ENCODE data around the gene ADAP2. TPM values are rescaled to one million over a fixed set of nuclear protein-coding genes. Genes with fewer than 3 reads are reported as not detected.
A peak's percentile ranks its signal among the peaks of the same experiment; 100 is the strongest.
"Not testable (repeated sequence)": the region's sequence is repeated elsewhere in the genome, so short reads cannot be mapped to it uniquely, and the experiment has no call there.

ADAP2 gene
- polyA plus RNA-seq, 2 donors = 1.2 to 2.4 TPM

DNA sequence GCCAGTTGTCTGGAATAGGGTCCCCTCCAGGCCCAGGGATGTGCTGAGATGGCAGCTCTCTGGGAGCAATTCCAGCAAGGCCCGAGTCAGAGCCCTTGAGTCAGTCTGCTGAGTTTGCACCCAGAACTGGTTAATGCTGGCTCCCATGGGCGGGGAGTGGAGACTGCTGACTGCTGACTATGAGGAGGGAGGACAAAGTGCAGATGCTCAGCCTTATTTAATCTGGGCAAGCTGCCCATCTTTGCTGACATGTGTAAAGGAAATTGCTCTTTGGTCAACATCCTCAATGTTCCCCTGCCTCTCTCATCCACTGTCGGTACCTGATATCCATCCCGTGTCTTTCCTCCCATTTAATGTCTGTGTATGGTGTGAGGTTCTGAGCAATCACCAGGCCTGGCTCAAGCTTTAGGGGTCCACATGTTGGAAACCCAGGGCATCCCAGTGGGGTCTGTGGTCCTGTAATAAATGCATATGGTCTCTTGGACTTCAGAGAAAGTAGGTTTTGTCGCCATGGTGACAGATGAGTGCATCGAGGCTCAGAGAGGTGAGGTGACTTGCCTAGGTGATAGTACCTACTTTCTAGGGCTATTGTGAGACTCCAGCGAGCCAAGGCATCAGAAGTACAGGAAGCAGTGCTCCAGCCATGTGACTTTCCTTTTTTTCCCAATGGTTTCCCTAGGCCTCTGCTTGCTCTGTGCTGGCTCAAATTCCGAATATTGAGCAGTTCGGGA, 29.1 kb downstream of the ADAP2 start:
- H3K27me3 ChIP-seq (ENCODE audit: control insufficient read depth in 1 of 2, insufficient read depth in 2 of 2, low read length in 2 of 2) = no peaks in the 10 kb centered on the region
- 62 to 66% methylated on average over 9 of the region's 9 CpGs for WGBS, 2 donors
- peak overlapping the region in 1 of 2 donors; percentile 15 for H3K27ac ChIP-seq (ENCODE audit: low read depth in 2 of 2, low read length in 1 of 2)
- no peaks in the 10 kb centered on the region for H3K36me3 ChIP-seq (ENCODE audit: control insufficient read depth in 2 of 2, insufficient read depth in 2 of 2, low read length in 1 of 2)
- H3K4me1 ChIP-seq (ENCODE audit: control insufficient read depth in 2 of 2, insufficient read depth in 2 of 2, low read length in 1 of 2) = no peaks in the 10 kb centered on the region
- H3K4me3 ChIP-seq (ENCODE audit: low read depth in 1 of 2, low read length in 2 of 2) = no peak overlapping the region
- no peaks in the 10 kb centered on the region for H3K9me3 ChIP-seq (ENCODE audit: control insufficient read depth in 2 of 2, insufficient read depth in 1 of 2, low read depth in 1 of 2, low read length in 1 of 2)

- 79 to 81% methylated on average over 9 of the region's 9 CpGs for WGBS, 2 donors
- H3K27me3 ChIP-seq (ENCODE audit: control insufficient read depth in 1 of 2, insufficient read depth in 2 of 2, low read length in 2 of 2) = no peaks in the 10 kb centered on the region
- no peak overlapping the region for H3K4me3 ChIP-seq (ENCODE audit: low read depth in 1 of 2, low read length in 2 of 2)
- no peaks in the 10 kb centered on the region for H3K4me1 ChIP-seq (ENCODE audit: control insufficient read depth in 2 of 2, insufficient read depth in 2 of 2, low read length in 1 of 2)
- H3K36me3 ChIP-seq (ENCODE audit: control insufficient read depth in 2 of 2, insufficient read depth in 2 of 2, low read length in 1 of 2) = no peaks in the 10 kb centered on the region
- H3K27ac ChIP-seq (ENCODE audit: low read depth in 2 of 2, low read length in 1 of 2) = no peak overlapping the region
- no peaks in the 10 kb centered on the region for H3K9me3 ChIP-seq (ENCODE audit: control insufficient read depth in 2 of 2, insufficient read depth in 1 of 2, low read depth in 1 of 2, low read length in 1 of 2)
Measured at GRCh38 chr17:30952638-30953393, 31.1 kb downstream of the ADAP2 start.

- H3K9me3 ChIP-seq (ENCODE audit: control insufficient read depth in 2 of 2, insufficient read depth in 1 of 2, low read depth in 1 of 2, low read length in 1 of 2) = no peaks in the 10 kb centered on the region
- no peak overlapping the region for H3K4me3 ChIP-seq (ENCODE audit: low read depth in 1 of 2, low read length in 2 of 2)
- no peaks in the 10 kb centered on the region for H3K4me1 ChIP-seq (ENCODE audit: control insufficient read depth in 2 of 2, insufficient read depth in 2 of 2, low read length in 1 of 2)
- 85 to 88% methylated on average over 6 of the region's 6 CpGs for WGBS, 2 donors
- H3K27ac ChIP-seq (ENCODE audit: low read depth in 2 of 2, low read length in 1 of 2) = no peak overlapping the region
- H3K27me3 ChIP-seq (ENCODE audit: control insufficient read depth in 1 of 2, insufficient read depth in 2 of 2, low read length in 2 of 2) = no peaks in the 10 kb centered on the region
- H3K36me3 ChIP-seq (ENCODE audit: control insufficient read depth in 2 of 2, insufficient read depth in 2 of 2, low read length in 1 of 2) = no peaks in the 10 kb centered on the region
Measured at GRCh38 chr17:30954046-30954830, 32.5 kb downstream of the ADAP2 start.

DNA sequence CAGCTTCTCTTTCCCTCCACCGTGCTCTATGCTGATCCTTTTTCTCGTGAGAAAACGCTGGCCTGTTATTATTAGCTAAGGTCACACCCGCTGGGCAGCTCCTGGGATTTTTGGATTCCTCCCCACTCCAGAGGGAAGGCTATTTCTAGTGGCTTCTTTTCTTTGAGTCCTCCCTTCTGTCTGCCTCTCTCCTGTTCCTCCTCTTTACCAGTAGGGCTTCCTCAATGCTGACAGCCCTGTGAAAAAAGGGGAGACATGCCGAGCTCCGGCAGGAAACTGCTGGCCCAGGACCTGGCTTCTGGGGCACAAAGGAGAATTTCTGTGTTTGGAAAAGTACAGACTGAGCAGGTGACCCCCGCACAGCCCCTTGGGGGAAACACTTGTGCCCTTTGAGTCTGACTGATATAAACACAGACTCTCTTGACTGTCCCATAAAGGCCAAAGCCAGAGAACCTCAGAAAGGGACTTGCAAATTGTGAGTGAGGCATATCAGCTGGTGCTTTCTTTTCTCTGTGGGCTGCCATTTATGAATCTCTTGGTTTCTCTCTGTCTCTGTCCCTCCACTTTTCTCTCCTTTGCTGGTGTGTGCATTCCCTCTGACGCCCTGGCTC, 35.1 kb downstream of the ADAP2 start:
- Histone ChIP-seq H3K4me1 (ENCODE audit: control insufficient read depth in 2 of 2, insufficient read depth in 2 of 2, low read length in 1 of 2) (no peaks in the 10 kb centered on the region), H3K27ac (ENCODE audit: low read depth in 2 of 2, low read length in 1 of 2) (no peak overlapping the region), H3K9me3 (ENCODE audit: control insufficient read depth in 2 of 2, insufficient read depth in 1 of 2, low read depth in 1 of 2, low read length in 1 of 2) (no peaks in the 10 kb centered on the region), H3K36me3 (ENCODE audit: control insufficient read depth in 2 of 2, insufficient read depth in 2 of 2, low read length in 1 of 2) (no peaks in the 10 kb centered on the region), H3K27me3 (ENCODE audit: control insufficient read depth in 1 of 2, insufficient read depth in 2 of 2, low read length in 2 of 2) (no peaks in the 10 kb centered on the region), H3K4me3 (ENCODE audit: low read depth in 1 of 2, low read length in 2 of 2) (no peak overlapping the region)
- WGBS, 2 donors = 51 to 53% methylated on average over 8 of the region's 8 CpGs

- H3K36me3 ChIP-seq (ENCODE audit: control insufficient read depth in 2 of 2, insufficient read depth in 2 of 2, low read length in 1 of 2) = no peaks in the 10 kb centered on the region
- H3K27me3 ChIP-seq (ENCODE audit: control insufficient read depth in 1 of 2, insufficient read depth in 2 of 2, low read length in 2 of 2) = no peaks in the 10 kb centered on the region
- H3K27ac ChIP-seq (ENCODE audit: low read depth in 2 of 2, low read length in 1 of 2) = no peak overlapping the region
- no peak overlapping the region for H3K4me3 ChIP-seq (ENCODE audit: low read depth in 1 of 2, low read length in 2 of 2)
- no peaks in the 10 kb centered on the region for H3K4me1 ChIP-seq (ENCODE audit: control insufficient read depth in 2 of 2, insufficient read depth in 2 of 2, low read length in 1 of 2)
- H3K9me3 ChIP-seq (ENCODE audit: control insufficient read depth in 2 of 2, insufficient read depth in 1 of 2, low read depth in 1 of 2, low read length in 1 of 2) = no peaks in the 10 kb centered on the region
- WGBS, 2 donors = 92 to 95% methylated on average over 6 of the region's 6 CpGs
Measured at GRCh38 chr17:30957741-30958140, 36.0 kb downstream of the ADAP2 start.

DNA sequence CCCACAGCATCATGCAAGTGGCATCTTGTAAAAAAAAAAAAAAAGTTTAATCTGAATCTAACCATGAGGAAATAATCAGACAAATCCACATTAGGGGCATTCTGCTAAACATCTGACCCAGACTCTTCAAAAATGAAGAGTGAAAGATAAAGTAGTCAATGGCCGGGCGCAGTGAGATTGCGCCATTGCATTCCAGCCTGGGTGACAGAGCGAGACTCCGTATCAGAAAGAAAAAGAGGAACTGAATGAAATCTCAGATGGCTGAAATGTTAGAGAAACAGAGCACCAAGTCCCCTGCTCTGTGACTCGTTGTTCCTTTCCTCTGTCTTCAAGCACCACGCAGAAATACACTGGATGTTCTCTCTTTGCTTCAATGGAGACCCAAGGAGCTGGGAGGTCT, 36.4 kb downstream of the ADAP2 start:
- H3K4me1 ChIP-seq (ENCODE audit: control insufficient read depth in 2 of 2, insufficient read depth in 2 of 2, low read length in 1 of 2) = no peaks in the 10 kb centered on the region
- H3K9me3 ChIP-seq (ENCODE audit: control insufficient read depth in 2 of 2, insufficient read depth in 1 of 2, low read depth in 1 of 2, low read length in 1 of 2) = no peaks in the 10 kb centered on the region
- H3K4me3 ChIP-seq (ENCODE audit: low read depth in 1 of 2, low read length in 2 of 2) = no peak overlapping the region
- no peaks in the 10 kb centered on the region for H3K36me3 ChIP-seq (ENCODE audit: control insufficient read depth in 2 of 2, insufficient read depth in 2 of 2, low read length in 1 of 2)
- 83 to 87% methylated on average over 7 of the region's 7 CpGs for WGBS, 2 donors
- no peak overlapping the region for H3K27ac ChIP-seq (ENCODE audit: low read depth in 2 of 2, low read length in 1 of 2)
- no peaks in the 10 kb centered on the region for H3K27me3 ChIP-seq (ENCODE audit: control insufficient read depth in 1 of 2, insufficient read depth in 2 of 2, low read length in 2 of 2)

DNA sequence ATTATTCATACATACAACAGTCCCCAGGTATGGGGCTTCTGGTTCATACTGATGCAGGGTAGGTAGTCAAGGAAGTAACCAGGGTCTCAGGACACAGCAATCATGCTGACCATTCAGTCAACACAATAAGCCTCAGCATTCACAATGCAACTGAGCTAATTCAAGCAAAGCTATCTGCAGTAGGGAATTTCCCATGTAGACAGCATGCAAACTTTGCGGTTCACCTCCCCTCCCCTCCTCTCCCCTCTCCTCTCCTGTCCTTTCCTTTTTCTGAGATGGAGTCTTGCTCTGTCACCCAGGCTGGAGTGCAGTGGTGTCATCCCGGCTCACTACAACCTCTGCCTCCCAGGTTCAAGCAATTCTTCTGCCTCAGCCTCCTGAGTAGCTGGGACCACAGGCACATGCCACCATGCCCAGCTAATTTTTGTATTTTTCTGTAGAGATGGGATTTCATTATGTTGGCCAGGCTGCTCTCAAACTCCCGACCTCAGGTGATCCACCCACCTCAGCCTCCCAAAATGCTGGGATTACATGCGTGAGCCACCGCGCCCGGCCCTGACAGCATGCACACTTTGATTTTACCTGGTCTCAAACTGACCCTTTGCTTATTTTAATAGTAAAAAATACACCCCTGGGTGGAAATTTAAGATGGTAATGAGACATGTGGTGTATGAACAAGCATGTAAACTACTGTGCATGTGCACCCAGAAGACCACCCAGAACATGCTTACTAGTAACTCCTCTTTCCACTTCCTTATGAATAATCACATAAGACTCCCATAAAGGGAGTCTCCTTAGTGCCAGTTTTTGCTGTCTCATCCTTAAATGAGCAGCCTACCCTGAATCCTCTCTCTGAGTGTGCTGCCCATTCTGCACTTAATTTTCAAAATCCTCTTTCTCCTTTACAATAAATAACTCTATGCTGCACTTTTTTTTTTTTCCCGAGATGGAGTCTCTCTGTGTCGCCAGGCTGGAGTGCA, 39.8 kb downstream of the ADAP2 start:
- no peak overlapping the region for H3K27ac ChIP-seq (ENCODE audit: low read depth in 2 of 2, low read length in 1 of 2)
- WGBS, 2 donors = 83 to 85% methylated on average over 9 of the region's 9 CpGs
- no peak overlapping the region for H3K4me3 ChIP-seq (ENCODE audit: low read depth in 1 of 2, low read length in 2 of 2)
- no peaks in the 10 kb centered on the region for H3K36me3 ChIP-seq (ENCODE audit: control insufficient read depth in 2 of 2, insufficient read depth in 2 of 2, low read length in 1 of 2)
- H3K27me3 ChIP-seq (ENCODE audit: control insufficient read depth in 1 of 2, insufficient read depth in 2 of 2, low read length in 2 of 2) = no peaks in the 10 kb centered on the region
- no peaks in the 10 kb centered on the region for H3K9me3 ChIP-seq (ENCODE audit: control insufficient read depth in 2 of 2, insufficient read depth in 1 of 2, low read depth in 1 of 2, low read length in 1 of 2)
- H3K4me1 ChIP-seq (ENCODE audit: control insufficient read depth in 2 of 2, insufficient read depth in 2 of 2, low read length in 1 of 2) = no peaks in the 10 kb centered on the region

- H3K27me3 ChIP-seq (ENCODE audit: control insufficient read depth in 1 of 2, insufficient read depth in 2 of 2, low read length in 2 of 2); H3K36me3 ChIP-seq (ENCODE audit: control insufficient read depth in 2 of 2, insufficient read depth in 2 of 2, low read length in 1 of 2); H3K4me3 ChIP-seq (ENCODE audit: low read depth in 1 of 2, low read length in 2 of 2); H3K9me3 ChIP-seq (ENCODE audit: control insufficient read depth in 2 of 2, insufficient read depth in 1 of 2, low read depth in 1 of 2, low read length in 1 of 2); H3K27ac ChIP-seq (ENCODE audit: low read depth in 2 of 2, low read length in 1 of 2); H3K4me1 ChIP-seq (ENCODE audit: control insufficient read depth in 2 of 2, insufficient read depth in 2 of 2, low read length in 1 of 2): not testable (repeated sequence)
- WGBS, 2 donors = 93 to 95% methylated on average over 8 of the region's 8 CpGs
Measured at GRCh38 chr17:30964312-30964711, 42.6 kb downstream of the ADAP2 start.

All from esophagus (tissue), 2 donors.